Measurements from ENCODE around the gene CHST7.

The CHST7 gene

DNA sequence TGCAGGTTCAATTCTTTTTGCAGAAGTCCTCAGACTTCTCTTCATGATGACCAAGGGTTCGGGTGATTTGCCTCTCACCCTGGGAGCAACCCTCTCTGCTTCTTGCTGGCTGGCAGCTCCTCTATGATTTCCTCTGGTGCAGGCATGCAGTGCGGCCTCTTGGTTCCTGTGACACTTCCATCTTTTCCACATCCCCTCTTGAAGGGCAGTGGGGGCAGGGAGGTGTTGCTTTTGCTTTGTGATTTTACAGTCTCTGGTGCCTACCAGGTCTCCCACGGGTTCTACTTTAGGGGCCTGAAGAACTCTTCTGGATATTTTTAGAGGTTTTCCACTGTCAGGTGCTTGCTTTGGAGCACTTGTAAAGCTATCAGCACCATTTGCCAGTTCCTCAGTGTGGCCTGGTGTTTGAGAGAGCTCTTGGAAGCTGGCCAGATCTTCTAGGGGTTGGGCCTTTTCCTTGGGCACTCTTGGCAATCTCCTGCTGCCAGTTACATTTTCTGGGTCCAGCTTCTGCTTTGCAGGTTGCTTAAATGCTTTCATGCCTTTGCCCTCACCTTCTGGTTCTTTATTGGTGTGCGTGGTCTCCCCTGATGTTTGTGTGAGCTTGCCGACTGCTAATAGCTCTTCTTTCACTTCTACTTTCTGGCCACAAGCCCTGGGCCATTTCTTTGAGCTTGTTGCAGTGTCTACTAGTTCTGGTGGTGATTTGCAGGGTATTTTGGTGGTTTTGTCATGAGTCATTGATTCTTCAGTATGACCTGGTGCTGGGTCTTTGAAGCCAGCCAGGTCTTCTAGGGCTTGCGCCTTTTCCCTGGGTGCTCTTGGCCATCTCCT, 11.5 kb upstream of the CHST7 start:
- Mint-ChIP-seq H3K4me3 (no peak overlapping the region), H3K27ac (no peak overlapping the region)

DNA sequence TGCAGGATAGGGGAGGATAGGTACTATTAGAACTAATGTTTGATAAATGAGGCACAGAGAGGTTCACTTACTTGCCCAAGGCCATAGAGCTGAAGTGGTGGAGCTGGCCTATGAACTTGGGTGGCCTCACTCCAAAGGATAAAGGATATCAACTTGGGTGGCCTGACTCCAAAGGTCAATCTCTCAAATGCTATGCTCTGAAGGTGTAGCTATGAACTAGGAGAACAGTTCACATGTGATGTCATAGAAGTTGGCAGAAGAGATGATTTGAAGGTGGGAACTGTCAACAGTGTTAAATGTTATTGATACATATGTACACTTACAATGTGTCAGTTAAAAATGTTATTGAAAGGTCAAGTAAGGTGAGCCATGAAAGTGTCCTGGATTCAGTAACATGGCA, 6.2 kb upstream of the CHST7 start:
- H3K4me1 Mint-ChIP-seq (ENCODE audit: low read depth) = peaks cover 19% of the 10 kb centered on the region
- H3K9me3 Mint-ChIP-seq = no peaks in the 10 kb centered on the region
- no peak overlapping the region for H3K4me3 Mint-ChIP-seq
- no peak for DNase-seq
- no peak overlapping the region for H3K27ac Mint-ChIP-seq
- no peaks in the 10 kb centered on the region for H3K36me3 Mint-ChIP-seq (ENCODE audit: low read depth)
- peaks cover 40% of the 10 kb centered on the region for H3K27me3 Mint-ChIP-seq

More for the DNA sequence above, 11.5 kb upstream of the CHST7 start:
- H3K36me3 Mint-ChIP-seq (ENCODE audit: low read depth) = no peaks in the 10 kb centered on the region
- no peak for DNase-seq
- H3K9me3 Mint-ChIP-seq = no peaks in the 10 kb centered on the region
- peaks cover 12% of the 10 kb centered on the region for H3K4me1 Mint-ChIP-seq (ENCODE audit: low read depth)
- H3K27me3 Mint-ChIP-seq = peaks cover 29% of the 10 kb centered on the region

DNA sequence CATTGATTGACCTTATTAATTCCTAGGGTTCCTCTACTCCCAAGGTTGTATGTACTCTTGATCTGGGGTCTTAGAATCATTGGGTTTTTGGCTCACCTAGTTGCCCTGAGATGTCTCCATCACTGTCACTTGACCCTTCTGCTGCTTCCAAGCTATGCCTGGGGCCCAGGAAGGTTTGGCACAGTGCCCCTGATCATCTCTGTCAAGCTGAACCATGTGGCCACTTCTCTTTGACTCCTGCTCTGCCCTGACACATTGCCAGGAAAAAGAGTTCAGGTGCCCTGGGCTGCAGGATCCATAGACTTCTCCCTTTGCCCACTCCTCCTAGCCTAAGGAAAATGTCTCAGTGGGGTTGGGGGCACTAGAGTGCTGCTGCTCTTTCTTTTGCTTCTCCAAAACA, 3.9 kb upstream of the CHST7 start:
- no peak for DNase-seq
- Mint-ChIP-seq H3K27ac (no peak overlapping the region), H3K4me3 (no peak overlapping the region), H3K9me3 (no peaks in the 10 kb centered on the region), H3K36me3 (ENCODE audit: low read depth) (no peaks in the 10 kb centered on the region), H3K27me3 (peaks cover 32% of the 10 kb centered on the region), H3K4me1 (ENCODE audit: low read depth) (peaks cover 25% of the 10 kb centered on the region)

DNA sequence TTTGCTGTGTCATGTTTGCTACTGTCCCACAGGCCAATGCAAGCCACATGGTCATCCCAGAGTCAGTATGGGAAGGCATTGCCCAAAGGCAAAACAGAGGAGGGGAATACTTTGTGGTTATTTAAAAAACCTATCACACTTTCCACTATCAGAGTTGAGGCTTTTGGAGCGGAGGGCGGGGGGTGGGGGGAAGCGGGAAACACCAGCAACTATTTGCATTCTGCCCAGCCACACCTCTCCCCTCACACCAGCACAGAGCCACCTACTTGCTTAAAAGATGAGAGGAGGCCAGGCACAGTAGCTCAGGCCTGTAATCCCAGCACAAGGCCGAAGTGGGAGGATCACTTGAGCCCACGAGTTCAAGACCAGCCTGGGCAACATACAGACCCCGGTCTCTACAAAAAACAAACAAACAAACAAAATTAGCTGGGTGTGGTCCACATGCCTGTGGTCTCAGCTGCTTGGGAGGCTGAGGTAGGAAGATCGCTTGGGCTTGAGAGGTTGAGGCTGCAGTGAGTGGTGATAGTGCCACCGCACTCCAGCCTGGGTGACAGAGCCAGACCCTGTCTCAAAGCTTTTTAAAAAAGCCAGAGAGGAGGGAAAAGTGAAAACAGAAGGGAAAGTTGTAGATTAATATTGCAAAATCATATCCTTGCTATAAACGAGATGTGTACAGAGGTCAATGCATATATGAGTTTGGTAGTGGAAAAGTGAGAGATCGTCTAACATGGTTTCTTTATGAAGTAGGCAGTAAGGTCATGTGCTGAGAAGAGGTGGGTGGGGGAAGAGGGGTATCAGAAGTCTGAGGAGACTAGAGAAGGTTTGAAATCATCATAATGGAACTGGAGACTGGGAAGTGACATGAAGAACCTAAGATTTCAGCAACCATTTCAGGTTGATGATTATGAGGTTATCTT, 1.9 kb upstream of the CHST7 start:
- DNase-seq = no peak
- peaks cover 34% of the 10 kb centered on the region for H3K4me1 Mint-ChIP-seq (ENCODE audit: low read depth)
- peak overlapping the region; percentile 76 for H3K4me3 Mint-ChIP-seq
- peaks cover 26% of the 10 kb centered on the region for H3K27me3 Mint-ChIP-seq
- peak overlapping the region; percentile 91 for H3K27ac Mint-ChIP-seq
- no peaks in the 10 kb centered on the region for H3K36me3 Mint-ChIP-seq (ENCODE audit: low read depth)
- no peaks in the 10 kb centered on the region for H3K9me3 Mint-ChIP-seq

DNA sequence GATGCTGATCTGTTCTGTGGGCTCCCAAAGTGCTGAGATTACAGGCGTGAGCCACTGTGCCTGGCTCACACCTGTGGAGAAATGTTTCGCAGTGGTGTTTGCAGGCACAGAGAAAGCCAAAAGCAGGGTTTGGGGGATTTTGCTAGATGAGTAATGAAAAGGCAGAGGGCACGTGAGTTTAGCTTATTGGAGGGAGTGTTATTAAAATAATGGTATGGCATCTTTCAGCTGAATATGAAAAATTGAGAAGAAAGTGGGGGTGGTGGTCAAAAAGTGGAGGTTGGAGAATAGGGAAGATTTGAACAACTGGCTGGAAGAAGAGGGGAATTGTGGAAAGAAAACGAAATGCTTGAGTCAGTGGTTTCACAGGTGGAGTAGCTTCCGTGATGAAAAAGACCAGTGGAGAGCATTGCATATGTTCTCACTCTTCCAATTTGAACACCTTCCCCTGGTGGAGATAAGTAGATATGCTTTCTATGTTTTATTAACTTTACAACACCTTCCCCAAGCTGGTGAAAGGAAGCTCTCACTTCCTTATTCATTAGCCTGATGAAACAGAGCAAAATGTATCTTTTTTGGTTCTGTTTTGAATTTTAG, 1.1 kb upstream of the CHST7 start:
- Mint-ChIP-seq H3K36me3 (ENCODE audit: low read depth) (peaks cover 2% of the 10 kb centered on the region), H3K9me3 (no peaks in the 10 kb centered on the region), H3K4me1 (ENCODE audit: low read depth) (peaks cover 40% of the 10 kb centered on the region), H3K27me3 (peaks cover 28% of the 10 kb centered on the region), H3K27ac (peak overlapping the region; percentile 91), H3K4me3 (peak overlapping the region; percentile 76)
- peak; percentile 46 for DNase-seq

DNA sequence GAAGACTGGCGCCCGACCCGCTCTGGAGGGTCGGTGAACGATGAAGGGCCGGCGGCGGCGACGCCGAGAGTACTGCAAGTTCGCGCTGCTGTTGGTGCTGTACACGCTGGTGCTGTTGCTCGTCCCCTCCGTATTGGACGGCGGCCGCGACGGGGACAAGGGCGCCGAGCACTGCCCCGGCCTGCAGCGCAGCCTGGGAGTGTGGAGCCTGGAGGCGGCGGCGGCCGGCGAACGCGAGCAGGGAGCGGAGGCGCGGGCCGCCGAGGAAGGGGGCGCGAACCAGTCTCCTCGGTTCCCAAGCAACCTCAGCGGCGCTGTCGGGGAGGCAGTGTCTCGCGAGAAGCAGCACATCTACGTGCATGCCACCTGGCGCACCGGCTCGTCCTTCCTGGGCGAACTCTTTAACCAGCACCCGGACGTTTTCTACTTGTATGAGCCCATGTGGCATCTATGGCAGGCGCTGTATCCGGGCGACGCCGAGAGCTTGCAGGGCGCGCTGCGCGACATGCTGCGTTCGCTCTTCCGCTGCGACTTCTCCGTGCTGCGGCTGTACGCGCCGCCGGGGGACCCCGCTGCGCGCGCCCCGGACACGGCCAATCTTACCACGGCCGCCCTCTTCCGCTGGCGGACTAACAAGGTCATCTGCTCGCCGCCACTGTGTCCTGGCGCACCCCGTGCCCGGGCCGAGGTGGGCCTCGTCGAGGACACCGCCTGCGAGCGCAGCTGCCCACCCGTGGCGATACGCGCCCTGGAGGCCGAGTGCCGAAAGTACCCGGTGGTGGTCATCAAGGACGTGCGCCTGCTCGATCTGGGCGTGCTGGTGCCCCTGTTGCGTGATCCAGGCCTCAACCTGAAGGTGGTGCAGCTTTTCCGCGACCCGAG, 568 bp downstream of the CHST7 start:
- Mint-ChIP-seq H3K4me3 (peak overlapping the region; percentile 76), H3K4me1 (ENCODE audit: low read depth) (peaks cover 46% of the 10 kb centered on the region), H3K36me3 (ENCODE audit: low read depth) (peaks cover 11% of the 10 kb centered on the region), H3K27me3 (peaks cover 27% of the 10 kb centered on the region), H3K9me3 (no peaks in the 10 kb centered on the region), H3K27ac (peak overlapping the region; percentile 57)
- DNase-seq = peak; percentile 70

DNA sequence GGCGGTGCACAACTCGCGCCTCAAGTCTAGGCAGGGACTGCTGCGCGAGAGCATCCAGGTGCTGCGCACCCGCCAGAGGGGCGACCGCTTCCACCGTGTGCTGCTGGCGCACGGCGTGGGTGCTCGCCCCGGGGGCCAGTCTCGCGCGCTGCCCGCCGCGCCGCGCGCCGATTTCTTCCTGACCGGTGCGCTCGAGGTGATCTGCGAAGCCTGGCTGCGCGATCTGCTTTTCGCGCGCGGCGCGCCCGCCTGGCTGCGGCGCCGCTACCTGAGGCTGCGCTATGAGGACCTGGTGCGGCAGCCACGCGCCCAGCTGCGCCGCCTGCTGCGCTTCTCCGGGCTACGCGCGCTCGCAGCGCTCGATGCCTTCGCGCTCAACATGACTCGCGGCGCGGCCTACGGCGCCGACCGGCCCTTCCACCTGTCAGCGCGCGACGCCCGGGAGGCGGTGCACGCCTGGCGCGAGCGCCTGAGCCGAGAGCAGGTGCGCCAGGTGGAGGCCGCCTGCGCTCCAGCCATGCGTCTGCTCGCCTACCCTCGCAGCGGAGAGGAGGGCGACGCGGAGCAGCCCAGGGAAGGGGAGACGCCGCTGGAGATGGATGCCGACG, 1.3 kb downstream of the CHST7 start:
- DNase-seq = peak; percentile 64
- Mint-ChIP-seq H3K27ac (no peak overlapping the region), H3K4me1 (ENCODE audit: low read depth) (peaks cover 51% of the 10 kb centered on the region)

DNA sequence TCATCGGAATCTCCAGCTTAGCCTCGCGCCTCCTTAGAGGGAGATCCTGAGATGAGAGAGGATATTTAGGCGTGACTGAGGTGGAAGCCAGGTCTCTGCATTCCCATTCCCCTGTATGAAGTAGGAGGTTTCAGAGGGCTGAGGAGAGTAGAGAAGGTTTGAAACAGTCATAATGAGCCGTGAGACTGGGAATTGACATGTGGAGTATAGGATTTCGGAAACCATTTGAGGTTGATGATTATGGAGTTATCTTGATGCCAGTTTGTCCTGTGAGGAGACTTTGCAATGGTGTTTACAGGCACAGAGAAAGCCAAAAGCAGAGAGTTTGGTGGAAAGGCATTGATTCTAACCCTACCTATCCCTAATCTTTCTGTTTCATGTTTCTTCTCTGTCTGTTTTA, 2.0 kb downstream of the CHST7 start:
- Mint-ChIP-seq H3K27me3 (peaks cover 28% of the 10 kb centered on the region), H3K36me3 (ENCODE audit: low read depth) (peaks cover 17% of the 10 kb centered on the region), H3K4me1 (ENCODE audit: low read depth) (peaks cover 51% of the 10 kb centered on the region), H3K9me3 (no peaks in the 10 kb centered on the region), H3K4me3 (peak overlapping the region; percentile 78), H3K27ac (peak overlapping the region; percentile 30)
- no peak for DNase-seq

More for the DNA sequence above, 1.3 kb downstream of the CHST7 start:
- Mint-ChIP-seq H3K4me3 (peak overlapping the region; percentile 78), H3K36me3 (ENCODE audit: low read depth) (peaks cover 15% of the 10 kb centered on the region), H3K9me3 (no peaks in the 10 kb centered on the region), H3K27me3 (peaks cover 25% of the 10 kb centered on the region)

DNA sequence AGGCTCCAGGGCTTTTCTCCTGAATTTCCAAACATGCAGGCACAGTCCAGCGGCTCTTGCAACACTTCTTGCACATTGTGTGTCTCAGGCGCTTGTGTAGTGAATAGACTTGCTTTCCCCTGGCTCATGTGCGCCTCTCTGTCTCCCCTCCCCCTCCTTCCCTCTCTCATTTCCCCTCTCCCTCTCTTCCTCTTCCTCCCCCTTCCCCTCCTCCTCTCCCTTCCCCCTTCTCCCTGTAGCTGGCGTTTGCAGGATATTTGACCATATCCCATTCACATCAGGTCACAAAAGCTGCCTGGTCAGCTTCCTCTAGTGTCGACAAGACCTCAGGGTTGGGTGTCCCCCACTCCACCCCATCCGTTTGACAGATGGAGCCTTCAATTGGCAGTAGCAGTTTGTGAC, 2.4 kb downstream of the CHST7 start:
- Mint-ChIP-seq H3K27me3 (peaks cover 29% of the 10 kb centered on the region), H3K4me1 (ENCODE audit: low read depth) (peaks cover 48% of the 10 kb centered on the region), H3K27ac (peak overlapping the region; percentile 70), H3K9me3 (no peaks in the 10 kb centered on the region), H3K4me3 (peak overlapping the region; percentile 78), H3K36me3 (ENCODE audit: low read depth) (peaks cover 18% of the 10 kb centered on the region)
- DNase-seq = no peak

DNA sequence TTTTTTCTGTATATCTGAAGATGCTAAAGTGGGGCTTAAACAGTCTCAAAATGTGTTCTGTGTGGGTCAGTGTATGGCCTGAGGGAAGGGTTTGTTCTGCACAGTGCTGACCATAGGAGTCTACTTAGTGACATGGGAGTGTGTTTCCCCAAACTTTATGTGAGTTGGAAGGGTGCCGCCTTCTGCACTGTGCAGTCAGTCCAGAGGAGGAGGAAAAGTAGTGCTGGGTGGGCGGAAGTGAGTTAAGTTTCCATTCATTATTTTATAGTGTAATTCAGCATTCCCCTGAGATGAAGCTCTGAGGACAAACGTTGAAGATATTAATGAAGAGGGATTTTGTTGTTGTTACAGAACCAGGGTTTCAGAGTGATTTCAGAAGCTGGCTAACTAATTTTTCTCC, 2.9 kb downstream of the CHST7 start:
- no peak for DNase-seq
- Mint-ChIP-seq H3K27ac (peak overlapping the region; percentile 70), H3K9me3 (no peaks in the 10 kb centered on the region), H3K36me3 (ENCODE audit: low read depth) (peaks cover 18% of the 10 kb centered on the region), H3K4me3 (peak overlapping the region; percentile 78), H3K27me3 (peaks cover 27% of the 10 kb centered on the region), H3K4me1 (ENCODE audit: low read depth) (peaks cover 44% of the 10 kb centered on the region)

DNA sequence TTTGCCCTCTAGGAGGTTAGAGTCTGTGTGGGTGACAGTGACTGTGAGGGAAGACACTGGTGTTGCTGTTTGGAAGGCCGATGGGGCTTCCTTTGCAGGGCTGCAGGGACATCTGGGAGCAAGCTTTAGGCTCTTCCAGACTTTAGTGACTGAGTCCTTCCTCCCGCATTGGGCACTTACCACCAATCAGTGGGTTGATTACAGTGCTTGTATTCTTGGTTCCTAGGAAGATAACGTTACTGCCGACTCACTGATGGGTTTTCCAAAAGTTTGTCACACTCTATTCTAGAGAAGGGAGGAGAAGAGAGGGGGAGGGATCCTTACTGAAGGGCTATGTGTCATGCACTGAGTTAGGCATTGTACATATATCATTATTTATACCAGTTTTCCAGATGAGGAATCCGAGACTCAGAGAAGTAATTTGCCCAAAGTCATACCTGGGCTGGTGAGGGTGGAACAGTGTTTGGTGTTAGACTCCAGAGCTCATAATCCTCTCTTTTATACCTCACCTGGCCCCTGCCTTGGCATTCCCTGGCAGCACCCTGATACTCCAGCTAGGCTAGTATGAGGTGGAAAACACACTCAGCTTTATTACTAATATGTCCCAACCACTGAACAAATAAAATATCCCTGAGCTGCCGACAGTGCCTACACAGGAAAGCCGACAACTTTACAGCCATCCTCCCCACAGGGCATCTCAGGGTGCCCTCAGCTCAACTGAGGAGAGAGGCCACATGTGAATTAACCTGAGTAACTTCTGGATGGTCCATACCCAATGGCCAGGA, 3.8 kb downstream of the CHST7 start:
- Mint-ChIP-seq H3K36me3 (ENCODE audit: low read depth) (peaks cover 18% of the 10 kb centered on the region), H3K27ac (peak overlapping the region; percentile 78), H3K27me3 (peaks cover 20% of the 10 kb centered on the region), H3K4me1 (ENCODE audit: low read depth) (peaks cover 39% of the 10 kb centered on the region), H3K9me3 (no peaks in the 10 kb centered on the region), H3K4me3 (peak overlapping the region; percentile 78)
- DNase-seq = no peak

DNA sequence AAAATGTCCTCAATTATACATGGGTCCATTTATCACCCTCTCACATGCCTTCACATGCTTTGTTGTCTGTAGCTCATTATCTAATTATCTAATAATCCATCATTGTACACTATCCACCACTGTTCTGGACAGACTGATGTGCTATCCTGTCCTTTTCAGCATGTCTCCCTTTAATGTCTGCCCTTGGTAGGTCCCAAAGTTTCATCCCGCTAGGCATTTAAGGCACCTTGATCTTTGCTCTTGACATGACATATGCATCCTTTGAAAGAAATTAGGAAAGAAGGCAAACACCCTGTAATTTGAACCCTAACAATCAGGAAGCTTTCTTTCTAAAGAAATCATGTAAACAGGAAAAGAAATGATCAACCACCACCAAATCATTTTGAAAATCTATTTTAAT, 5.7 kb downstream of the CHST7 start:
- H3K27me3 Mint-ChIP-seq = peaks cover 24% of the 10 kb centered on the region
- H3K4me1 Mint-ChIP-seq (ENCODE audit: low read depth) = peaks cover 39% of the 10 kb centered on the region
- DNase-seq = no peak
- H3K4me3 Mint-ChIP-seq = no peak overlapping the region
- peaks cover 18% of the 10 kb centered on the region for H3K36me3 Mint-ChIP-seq (ENCODE audit: low read depth)
- no peaks in the 10 kb centered on the region for H3K9me3 Mint-ChIP-seq
- H3K27ac Mint-ChIP-seq = no peak overlapping the region

DNA sequence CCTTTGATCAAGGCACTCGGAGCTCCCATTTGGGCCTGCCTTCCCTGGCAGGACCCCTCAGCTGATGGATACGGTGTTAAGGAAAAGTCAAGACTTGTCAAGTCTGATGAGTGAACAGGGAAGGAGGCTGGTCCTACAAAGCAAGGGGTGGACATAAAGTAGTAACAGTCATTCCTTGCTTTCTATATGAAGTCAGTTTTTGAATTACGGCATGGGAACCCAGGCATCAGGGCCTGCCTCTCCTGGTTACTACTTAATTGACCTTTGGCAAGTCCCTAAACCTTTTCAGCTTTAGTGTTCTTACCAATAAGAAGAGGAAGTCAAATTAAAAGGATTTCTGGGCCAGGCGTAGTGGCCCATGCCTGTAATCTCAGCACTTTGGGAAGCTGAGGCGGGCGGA, 7.0 kb downstream of the CHST7 start:
- Mint-ChIP-seq H3K27me3 (peaks cover 25% of the 10 kb centered on the region), H3K27ac (no peak overlapping the region), H3K4me3 (no peak overlapping the region), H3K36me3 (ENCODE audit: low read depth) (peaks cover 18% of the 10 kb centered on the region), H3K4me1 (ENCODE audit: low read depth) (peaks cover 37% of the 10 kb centered on the region), H3K9me3 (no peaks in the 10 kb centered on the region)
- no peak for DNase-seq
